A549 treated with CORT108297 at 1 μM for 4 hours (cell line): ENCODE data around the gene KRTAP4-5. TPM values are rescaled to one million over a fixed set of nuclear protein-coding genes. Genes with fewer than 3 reads are reported as not detected.

Experiments used
- total RNA-seq: library from RNA; stranded (reverse); fragments of 200-300 nt; extraction: Qiagen RNA extraction; gene quantifications from 5 replicates; pipeline ENCODE4 v1.2.3, GENCODE V29; 2022

Gene KRTAP4-5
- not detected in 5 replicates for total RNA-seq

GRCh38 chr17:41149652-41149985, at the start of gene KRTAP4-5:
KRTAP4-5 (minus strand) TSS chr17:41149825; CDS start chr17:41149767, 58 bp downstream.

GRCh38 chr17:41189837-41190318, 40.3 kb upstream of the KRTAP4-5 start, which contains the start of gene KRTAP9-1:
KRTAP9-1 (plus strand) TSS chr17:41189887; CDS start chr17:41189887, 0 bp downstream.

GRCh38 chr17:41184480-41184961, 34.9 kb upstream of the KRTAP4-5 start, which contains the start of gene KRTAP4-1:
KRTAP4-1 (minus strand) TSS chr17:41184911; CDS start chr17:41184854, 57 bp downstream.

GRCh38 chr17:41177727-41178271, 28.2 kb upstream of the KRTAP4-5 start, which contains the start of gene KRTAP4-2:
KRTAP4-2 (minus strand) TSS chr17:41178221; CDS start chr17:41178164, 57 bp downstream.

GRCh38 chr17:41168121-41168520, 18.5 kb upstream of the KRTAP4-5 start, which contains the start of gene KRTAP4-3:
KRTAP4-3 (minus strand) TSS chr17:41168221; CDS start chr17:41168172, 49 bp downstream.

GRCh38 chr17:41160648-41161047, 11.0 kb upstream of the KRTAP4-5 start, which contains the start of gene KRTAP4-4:
KRTAP4-4 (minus strand) TSS chr17:41160748; CDS start chr17:41160691, 57 bp downstream.

GRCh38 chr17:41140360-41141131, 9.1 kb downstream of the KRTAP4-5 start, which contains the start of gene KRTAP4-6:
KRTAP4-6 (minus strand) TSS chr17:41140544; CDS start chr17:41140487, 57 bp downstream.

GRCh38 chr17:41123991-41124371, 25.6 kb downstream of the KRTAP4-5 start, which contains the start of gene KRTAP4-12:
KRTAP4-12 (minus strand) TSS chr17:41124182; CDS start chr17:41124122, 60 bp downstream.

GRCh38 chr17:41117846-41118386, 31.7 kb downstream of the KRTAP4-5 start, which contains the start of gene KRTAP4-11:
KRTAP4-11 (minus strand) TSS chr17:41118373; CDS start chr17:41118315, 58 bp downstream.

GRCh38 chr17:41105347-41105746, 44.3 kb downstream of the KRTAP4-5 start, which contains the start of gene KRTAP4-9:
KRTAP4-9 (plus strand) TSS chr17:41105389; CDS start chr17:41105389, 0 bp downstream.

GRCh38 chr17:41101586-41102259, 47.9 kb downstream of the KRTAP4-5 start, which contains the start of gene KRTAP4-16:
KRTAP4-16 (minus strand) TSS chr17:41102209; CDS start chr17:41102209, 0 bp downstream.

Other genes starting within 250 kb of the KRTAP4-5 start
- 0.08 to 0.14 TPM (median 0.10 TPM) in 3 of 5 replicates, not detected in the others for gene KRT23, start 212.2 kb downstream of the KRTAP4-5 start, total RNA-seq
- not detected in 5 replicates for gene KRT39, start 182.9 kb downstream of the KRTAP4-5 start, total RNA-seq
- not detected in 5 replicates for gene KRT40, start 165.5 kb downstream of the KRTAP4-5 start, total RNA-seq
- gene KRTAP3-3, start 155.7 kb downstream of the KRTAP4-5 start, total RNA-seq = not detected in 5 replicates
- gene KRTAP3-2, start 149.9 kb downstream of the KRTAP4-5 start, total RNA-seq = 0.20 to 0.42 TPM (median 0.34 TPM) in 5 replicates
- gene KRTAP3-1, start 140.7 kb downstream of the KRTAP4-5 start, total RNA-seq = 0.18 TPM in 1 of 5 replicates, not detected in the others
- not detected in 5 replicates for gene KRTAP1-5, start 122.6 kb downstream of the KRTAP4-5 start, total RNA-seq
- gene KRTAP1-4, start 119.6 kb downstream of the KRTAP4-5 start, total RNA-seq = not detected in 5 replicates
- gene KRTAP1-3, start 115.0 kb downstream of the KRTAP4-5 start, total RNA-seq = not detected in 5 replicates
- not detected in 5 replicates for gene KRTAP1-1, start 108.4 kb downstream of the KRTAP4-5 start, total RNA-seq
- gene KRTAP2-1, start 102.5 kb downstream of the KRTAP4-5 start, total RNA-seq = not detected in 5 replicates
- gene KRTAP2-2, start 94.6 kb downstream of the KRTAP4-5 start, total RNA-seq = not detected in 5 replicates
- 0.11 to 0.18 TPM (median 0.17 TPM) in 3 of 5 replicates, not detected in the others for gene KRTAP2-3, start 89.7 kb downstream of the KRTAP4-5 start, total RNA-seq
- gene KRTAP2-4, start 83.9 kb downstream of the KRTAP4-5 start, total RNA-seq = not detected in 5 replicates
- gene KRTAP4-7, start 65.7 kb downstream of the KRTAP4-5 start, total RNA-seq = not detected in 5 replicates
- 0.10 TPM in 1 of 5 replicates, not detected in the others for gene KRTAP4-8, start 51.7 kb downstream of the KRTAP4-5 start, total RNA-seq
- not detected in 5 replicates for gene KRTAP4-16, start 47.6 kb downstream of the KRTAP4-5 start, total RNA-seq
- gene KRTAP4-9, start 44.4 kb downstream of the KRTAP4-5 start, total RNA-seq = not detected in 5 replicates
- gene KRTAP4-11, start 31.5 kb downstream of the KRTAP4-5 start, total RNA-seq = not detected in 5 replicates
- gene KRTAP4-12, start 25.6 kb downstream of the KRTAP4-5 start, total RNA-seq = 0.07 TPM in 1 of 5 replicates, not detected in the others
- gene KRTAP4-6, start 9.3 kb downstream of the KRTAP4-5 start, total RNA-seq = not detected in 5 replicates
- gene KRTAP4-4, start 10.9 kb upstream of the KRTAP4-5 start, total RNA-seq = not detected in 5 replicates
- not detected in 5 replicates for gene KRTAP4-3, start 18.4 kb upstream of the KRTAP4-5 start, total RNA-seq
- gene KRTAP4-2, start 28.4 kb upstream of the KRTAP4-5 start, total RNA-seq = not detected in 5 replicates
- gene KRTAP4-1, start 35.1 kb upstream of the KRTAP4-5 start, total RNA-seq = 0.09 to 0.40 TPM (median 0.24 TPM) in 4 of 5 replicates, not detected in the other
- gene KRTAP9-1, start 40.1 kb upstream of the KRTAP4-5 start, total RNA-seq = not detected in 5 replicates
- not detected in 5 replicates for gene KRTAP9-2, start 76.8 kb upstream of the KRTAP4-5 start, total RNA-seq
- gene KRTAP9-3, start 82.6 kb upstream of the KRTAP4-5 start, total RNA-seq = not detected in 5 replicates
- gene KRTAP9-8, start 88.2 kb upstream of the KRTAP4-5 start, total RNA-seq = not detected in 5 replicates
- gene KRTAP9-4, start 99.9 kb upstream of the KRTAP4-5 start, total RNA-seq = not detected in 5 replicates
- gene KRTAP9-9, start 105.6 kb upstream of the KRTAP4-5 start, total RNA-seq = not detected in 5 replicates
- gene KRTAP9-6, start 115.6 kb upstream of the KRTAP4-5 start, total RNA-seq = not detected in 5 replicates
- gene KRTAP9-7, start 125.9 kb upstream of the KRTAP4-5 start, total RNA-seq = not detected in 5 replicates
- gene KRTAP29-1, start 153.0 kb upstream of the KRTAP4-5 start, total RNA-seq = not detected in 5 replicates
- not detected in 5 replicates for gene KRTAP16-1, start 159.5 kb upstream of the KRTAP4-5 start, total RNA-seq
- not detected in 5 replicates for gene KRTAP17-1, start 165.9 kb upstream of the KRTAP4-5 start, total RNA-seq
- gene KRT33A, start 201.0 kb upstream of the KRTAP4-5 start, total RNA-seq = not detected in 5 replicates
- gene KRT33B, start 220.0 kb upstream of the KRTAP4-5 start, total RNA-seq = 0.09 to 0.10 TPM (median 0.10 TPM) in 3 of 5 replicates, not detected in the others
- 0.12 to 0.50 TPM (median 0.32 TPM) in 5 replicates for gene KRT34, start 232.5 kb upstream of the KRTAP4-5 start, total RNA-seq
- not detected in 5 replicates for gene KRT31, start 247.8 kb upstream of the KRTAP4-5 start, total RNA-seq